HG02884 (cell line): Measurements from ENCODE around the gene P4HB.

Experiments used
- ATAC-seq: cut with Tn5 transposase; IDR thresholded peaks from one replicate; pipeline ENCODE4 v1.9.1; 2021; ENCODE audit warnings: mild to moderate bottlenecking, moderate library complexity; ENCODE audit not compliant: unreplicated experiment

The P4HB gene

GRCh38 chr17:81794509-81794908, 65.8 kb downstream of the P4HB start:
- no peak for ATAC-seq

DNA sequence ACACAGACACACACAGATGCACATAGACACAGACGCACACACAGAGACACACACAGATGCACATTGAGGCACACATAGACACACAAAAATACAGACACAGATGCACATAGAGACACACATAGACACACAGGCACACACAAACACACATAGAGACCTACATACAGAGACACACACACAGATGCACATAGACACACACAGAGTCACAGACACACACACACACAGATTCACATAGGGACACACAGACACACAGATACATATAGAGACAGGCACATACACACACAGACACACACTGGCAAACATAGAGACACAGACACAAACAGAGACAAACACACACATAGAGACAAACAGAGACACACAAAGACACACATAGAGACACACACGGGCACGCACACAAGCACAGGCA, 66.3 kb downstream of the P4HB start:
- no peak for ATAC-seq
